GM23248 (cell line): ENCODE results near the gene WIPF1. TPM values are rescaled to one million over a fixed set of nuclear protein-coding genes. Genes with fewer than 3 reads are reported as not detected.

Experiments used
- DNase-seq: peaks from one replicate; pipeline ENCODE4 v3.0.0-alpha.2; 2015
- H2AFZ ChIP-seq: fragments of 200-600 bp; sonication (generic); 2 replicates; pipeline ENCODE4 v1.6.1; 2016; ENCODE audit warnings: antibody characterized with exemption
- H3F3A ChIP-seq: fragments of 200-600 bp; sonication (generic); 2 replicates; pipeline ENCODE4 v1.6.1; 2016; ENCODE audit warnings: mild to moderate bottlenecking, antibody characterized with exemption, mixed run types; ENCODE audit not compliant: insufficient read depth
- H3K27ac ChIP-seq: fragments of 200-600 bp; sonication (generic); 2 replicates; pipeline ENCODE4 v1.5.1; 2016; ENCODE audit warnings: mild to moderate bottlenecking
- H3K27me3 ChIP-seq: fragments of 200-600 bp; sonication (generic); replicated peaks from 2 replicates; pipeline ENCODE4 v1.6.1; 2016; ENCODE audit warnings: mild to moderate bottlenecking; ENCODE audit not compliant: insufficient read depth
- H3K36me3 ChIP-seq: fragments of 200-600 bp; sonication (generic); 2 replicates; pipeline ENCODE4 v1.6.1; 2016; ENCODE audit warnings: low read depth, mild to moderate bottlenecking
- H3K4me1 ChIP-seq: fragments of 200-600 bp; sonication (generic); 2 replicates; pipeline ENCODE4 v1.6.1; 2016; ENCODE audit warnings: mild to moderate bottlenecking; ENCODE audit not compliant: insufficient read depth
- H3K4me2 ChIP-seq: fragments of 200-600 bp; sonication (generic); one replicate; pipeline ENCODE4 v1.6.1; 2016; ENCODE audit warnings: mild to moderate bottlenecking; ENCODE audit not compliant: unreplicated experiment
- H3K4me3 ChIP-seq: fragments of 200-600 bp; sonication (generic); 2 replicates; pipeline ENCODE4 v1.5.1; 2016; ENCODE audit warnings: mild to moderate bottlenecking
- H3K79me2 ChIP-seq: fragments of 200-600 bp; sonication (generic); 2 replicates; pipeline ENCODE4 v1.6.1; 2016; ENCODE audit warnings: mild to moderate bottlenecking; ENCODE audit not compliant: insufficient read depth
- H3K9ac ChIP-seq: fragments of 200-600 bp; sonication (generic); 2 replicates; pipeline ENCODE4 v1.6.1; 2016; ENCODE audit warnings: mild to moderate bottlenecking
- H3K9me2 ChIP-seq: fragments of 200-600 bp; sonication (generic); 2 replicates; pipeline ENCODE4 v1.6.1; 2016; ENCODE audit warnings: mixed run types, mild to moderate bottlenecking, moderate library complexity; ENCODE audit not compliant: insufficient read depth
- H3K9me3 ChIP-seq: fragments of 200-600 bp; sonication (generic); one replicate; pipeline ENCODE4 v1.6.1; 2017; ENCODE audit warnings: low read depth
- H4K20me1 ChIP-seq: fragments of 200-600 bp; sonication (generic); 2 replicates; pipeline ENCODE4 v1.6.0; 2016; ENCODE audit not compliant: insufficient read depth
- EZH2 ChIP-seq: fragments of 200-600 bp; sonication (generic); IDR thresholded peaks from 2 replicates; pipeline ENCODE4 v1.6.1; 2018; ENCODE audit warnings: antibody characterized with exemption, mild to moderate bottlenecking; ENCODE audit not compliant: insufficient read depth, poor library complexity, severe bottlenecking
- EZH2phosphoT487 ChIP-seq: fragments of 200-600 bp; sonication (generic); IDR thresholded peaks from 2 replicates; pipeline ENCODE4 v1.6.1; 2018; ENCODE audit warnings: antibody characterized with exemption, moderate library complexity, mild to moderate bottlenecking, low read depth; ENCODE audit not compliant: insufficient read depth
- WGBS, 2 experiments: methylation state at CpG; one replicate each; pipeline ENCODE4 v1.1.6; 2015 to 2017; ENCODE audit warnings: low lambda C conversion rate in 2 of 2, low coverage in 1 of 2; ENCODE audit errors: missing lambda C conversion rate in 2 of 2; 5-methylcytosine and 5-hydroxymethylcytosine counted together
- in situ Hi-C: fragments of 300-500 bp; cut with MboI; formaldehyde crosslinking; loops from 2 replicates; pipeline ENCODE4 v1.15.0; 2020
- polyA plus RNA-seq: library from polyadenylated mRNA; unstranded; fragments of >200 nt; fragmentation: Nextera tagmentation; extraction: Ambion mirVana; gene quantifications from 2 replicates; pipeline ENCODE4 v1.2.1, GENCODE V29; 2016
- total RNA-seq: library from RNA; depleted of rRNA; stranded (reverse); fragments of >200 nt; shearing (Covaris generic); gene quantifications from 2 replicates; pipeline ENCODE4 v1.2.3, GENCODE V29; 2014

Gene WIPF1
- total and polyA plus RNA-seq, 2 experiments from 2014 or later, result 21.4 to 50.3 TPM

- Histone ChIP-seq H3K4me2 (no peak overlapping the region), H3K9ac (no peak overlapping the region), H3K79me2 (no peaks in the 10 kb centered on the region), H2AFZ (no peak overlapping the region), H3K9me2 (no peaks in the 10 kb centered on the region), H3K9me3 (no peaks in the 10 kb centered on the region), H3K36me3 (peaks cover 42% of the 10 kb centered on the region), H3K27ac (no peak overlapping the region), H3K4me3 (no peak overlapping the region), H3K4me1 (peaks cover 6% of the 10 kb centered on the region), H3K27me3 (no peaks in the 10 kb centered on the region), H3F3A (no peaks in the 10 kb centered on the region), H4K20me1 (no peaks in the 10 kb centered on the region)
- in situ Hi-C loops, result loop anchor here (10.0 kb wide), 1 partner anchor 104 kb away; no protein-coding TSS in a partner anchor
- WGBS, 2 experiments, result 96 to 99% methylated on average over 2 of the region's 2 CpGs
- no peak for TF ChIP-seq EZH2
- no peak for TF ChIP-seq EZH2phosphoT487
- no peak for DNase-seq
Measured at GRCh38 chr2:174580951-174581350, 16.7 kb downstream of the WIPF1 start.

DNA sequence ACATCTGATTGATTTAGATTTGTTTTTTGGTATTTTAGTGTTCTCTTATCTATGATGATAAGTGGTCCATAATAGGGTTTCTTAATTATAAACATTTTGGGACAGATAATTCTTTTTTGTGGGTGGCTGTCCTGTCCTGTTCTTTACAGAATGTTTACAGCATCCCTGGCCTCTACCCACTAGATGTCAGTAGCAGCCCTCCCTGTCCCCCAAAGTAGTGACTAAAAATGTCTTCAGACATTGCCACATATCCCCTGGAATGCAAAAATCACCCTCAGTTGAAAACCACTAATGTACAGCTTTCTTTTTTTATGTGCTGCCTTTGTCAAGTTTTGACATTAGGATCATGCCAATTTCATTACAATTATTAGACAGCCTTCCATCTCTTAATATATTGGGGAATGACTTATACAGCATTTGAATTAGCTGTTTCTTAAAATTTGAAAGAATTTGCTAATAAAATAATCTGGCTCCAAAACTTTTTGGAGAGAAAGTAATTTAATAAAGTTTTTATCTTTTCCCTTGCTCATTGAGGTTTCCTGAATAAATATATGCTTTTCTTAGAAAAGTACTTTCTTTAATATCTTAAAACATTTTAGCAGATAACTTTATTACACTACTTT is 19.5 kb downstream of the WIPF1 start:
- Histone ChIP-seq H3F3A (no peaks in the 10 kb centered on the region), H3K9me3 (no peaks in the 10 kb centered on the region), H3K79me2 (no peaks in the 10 kb centered on the region), H4K20me1 (no peaks in the 10 kb centered on the region), H3K9me2 (no peaks in the 10 kb centered on the region), H3K4me3 (no peak overlapping the region), H3K27me3 (no peaks in the 10 kb centered on the region), H3K36me3 (peaks cover 32% of the 10 kb centered on the region), H3K4me2 (peak overlapping the region; percentile 22), H3K4me1 (peaks cover 6% of the 10 kb centered on the region), H3K9ac (no peak overlapping the region; the same call in 1 of the 2 replicates), H3K27ac (peak overlapping the region; percentile 25; the same call in 1 of the 2 replicates), H2AFZ (no peak overlapping the region)
- DNase-seq, result peak; percentile 86
- TF ChIP-seq EZH2phosphoT487, result no peak
- no peak for TF ChIP-seq EZH2
- in situ Hi-C loops, result no loop called here

DNA sequence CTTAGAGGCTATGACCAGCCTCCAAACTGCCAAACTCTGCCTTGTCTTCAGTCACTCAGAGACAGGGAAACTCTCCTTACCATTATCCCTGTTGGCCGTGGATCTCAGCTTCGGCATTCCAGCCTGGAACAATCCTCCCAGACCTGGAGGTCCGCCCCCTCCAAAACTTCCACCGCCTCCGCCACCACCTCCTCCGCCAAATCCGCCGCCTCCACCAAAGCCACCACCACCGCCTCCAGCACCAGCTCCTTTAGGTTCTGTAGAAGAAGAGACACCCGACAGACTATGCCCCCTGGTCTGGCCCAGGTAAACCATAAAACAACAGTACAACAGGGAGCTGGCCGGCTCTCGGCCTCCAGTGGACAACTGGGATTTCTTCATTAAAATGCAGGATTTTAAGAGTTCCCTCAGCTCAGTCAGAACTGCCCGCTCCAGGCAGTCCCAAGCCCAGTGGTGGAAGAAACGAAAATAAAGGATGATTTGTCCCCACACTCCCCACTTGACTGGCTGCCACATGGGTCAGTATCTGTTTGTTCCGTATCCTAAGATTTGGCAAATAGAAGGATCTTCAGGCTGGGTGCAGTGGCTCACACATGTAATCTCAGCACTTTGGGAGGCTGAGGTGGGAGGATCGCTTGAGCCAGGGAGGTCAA is 22.4 kb downstream of the WIPF1 start:
- H2AFZ ChIP-seq, result no peak overlapping the region
- DNase-seq, result no peak
- 88% methylated on average over 13 to 16 of the region's 16 CpGs for WGBS, 2 experiments
- no peak for TF ChIP-seq EZH2phosphoT487
- TF ChIP-seq EZH2, result no peak
- no peak overlapping the region for H3K4me3 ChIP-seq
- no peaks in the 10 kb centered on the region for H3K27me3 ChIP-seq
- no peaks in the 10 kb centered on the region for H3F3A ChIP-seq
- H4K20me1 ChIP-seq, result no peaks in the 10 kb centered on the region
- no peaks in the 10 kb centered on the region for H3K9me3 ChIP-seq
- no peak overlapping the region for H3K9ac ChIP-seq
- no peak overlapping the region for H3K27ac ChIP-seq
- H3K36me3 ChIP-seq, result peaks cover 43% of the 10 kb centered on the region
- no peaks in the 10 kb centered on the region for H3K79me2 ChIP-seq
- in situ Hi-C loops, result no loop called here
- H3K4me1 ChIP-seq, result peaks cover 6% of the 10 kb centered on the region
- H3K4me2 ChIP-seq, result no peak overlapping the region
- no peaks in the 10 kb centered on the region for H3K9me2 ChIP-seq

- no peak overlapping the region for H3K27ac ChIP-seq
- peaks cover 6% of the 10 kb centered on the region for H3K4me1 ChIP-seq
- H3K79me2 ChIP-seq, result no peaks in the 10 kb centered on the region
- no peak overlapping the region for H2AFZ ChIP-seq
- H3K27me3 ChIP-seq, result no peaks in the 10 kb centered on the region
- H3F3A ChIP-seq, result no peaks in the 10 kb centered on the region
- no peak overlapping the region for H3K4me3 ChIP-seq
- no peaks in the 10 kb centered on the region for H4K20me1 ChIP-seq
- TF ChIP-seq EZH2 (no peak), EZH2phosphoT487 (no peak)
- no peaks in the 10 kb centered on the region for H3K9me3 ChIP-seq
- no peak overlapping the region for H3K4me2 ChIP-seq
- no peak overlapping the region for H3K9ac ChIP-seq
- H3K9me2 ChIP-seq, result no peaks in the 10 kb centered on the region
- peaks cover 42% of the 10 kb centered on the region for H3K36me3 ChIP-seq
- WGBS, 2 experiments, result 30 to 36% methylated on average over 2 of the region's 2 CpGs
- DNase-seq, result no peak
- in situ Hi-C loops, result no loop called here
Measured at GRCh38 chr2:174574657-174575056, 22.9 kb downstream of the WIPF1 start.
